ENCODE data around the gene DOCK10. TPM values are rescaled to one million over a fixed set of nuclear protein-coding genes. Genes with fewer than 3 reads are reported as not detected.

DOCK10 gene
- total RNA-seq, 1 donor from 2014 or later: 30.9 TPM

- no peaks in the 10 kb centered on the region for H3K4me1 ChIP-seq
- H3K36me3 ChIP-seq: peaks cover 4 to 17% of the 10 kb centered on the region in 2 donors
- H3K27ac ChIP-seq: no peak overlapping the region
- intact Hi-C loops (cut with DNase I): no loop called here
- no peaks in the 10 kb centered on the region for H3K9me3 ChIP-seq
- no peaks in the 10 kb centered on the region for H3K27me3 ChIP-seq
- H3K4me3 ChIP-seq: no peak overlapping the region
- no peak for DNase-seq (ENCODE audit: low spot score in 2 of 2)
- no peak for TF ChIP-seq CTCF (IDR thresholded peaks at IDR 0.05)
These were observed 165.7 kb downstream of the DOCK10 start for GRCh38 chr2:224876522-224876921.

- no peak overlapping the region for H3K4me3 ChIP-seq
- no peaks in the 10 kb centered on the region for H3K4me1 ChIP-seq
- H3K27ac ChIP-seq: no peak overlapping the region
- no peak for DNase-seq (ENCODE audit: low spot score in 2 of 2)
- intact Hi-C loops (cut with DNase I): no loop called here
- H3K9me3 ChIP-seq: no peaks in the 10 kb centered on the region
- H3K36me3 ChIP-seq: peaks cover 4 to 17% of the 10 kb centered on the region in 2 donors
- no peak for TF ChIP-seq CTCF (IDR thresholded peaks at IDR 0.05)
- H3K27me3 ChIP-seq: no peaks in the 10 kb centered on the region
These were observed 166.4 kb downstream of the DOCK10 start for GRCh38 chr2:224875841-224876240.

GRCh38 chr2:224875153-224875552, 167.1 kb downstream of the DOCK10 start:
- no peak for DNase-seq (ENCODE audit: low spot score in 2 of 2)
- no peak for TF ChIP-seq CTCF (IDR thresholded peaks at IDR 0.05)
- peaks cover 4 to 17% of the 10 kb centered on the region in 2 donors for H3K36me3 ChIP-seq
- H3K4me3 ChIP-seq: no peak overlapping the region
- H3K4me1 ChIP-seq: peaks cover 0 to 4% of the 10 kb centered on the region in 2 donors
- H3K27ac ChIP-seq: no peak overlapping the region
- intact Hi-C loops (cut with DNase I): no loop called here
- H3K9me3 ChIP-seq: no peaks in the 10 kb centered on the region
- H3K27me3 ChIP-seq: no peaks in the 10 kb centered on the region

- Histone ChIP-seq H3K27ac (no peak overlapping the region), H3K36me3 (peaks cover 4 to 17% of the 10 kb centered on the region in 2 donors)
These were observed 170.5 kb downstream of the DOCK10 start for GRCh38 chr2:224871813-224872212.

GRCh38 chr2:224870341-224870740, 171.9 kb downstream of the DOCK10 start:
- TF ChIP-seq CTCF (IDR thresholded peaks at IDR 0.05): no peak
- Histone ChIP-seq H3K9me3 (no peaks in the 10 kb centered on the region), H3K4me1 (peaks cover 0 to 5% of the 10 kb centered on the region in 2 donors), H3K27ac (peak overlapping the region; percentile 41 to 51), H3K36me3 (peaks cover 4 to 7% of the 10 kb centered on the region in 2 donors), H3K4me3 (no peak overlapping the region), H3K27me3 (no peaks in the 10 kb centered on the region)
- no peak for DNase-seq (ENCODE audit: low spot score in 2 of 2)
- intact Hi-C loops (cut with DNase I): no loop called here

More at GRCh38 chr2:224871813-224872212, 170.5 kb downstream of the DOCK10 start:
- TF ChIP-seq CTCF (IDR thresholded peaks at IDR 0.05): no peak
- no peaks in the 10 kb centered on the region for H3K27me3 ChIP-seq
- intact Hi-C loops (cut with DNase I): no loop called here
- no peak for DNase-seq (ENCODE audit: low spot score in 2 of 2)
- H3K9me3 ChIP-seq: no peaks in the 10 kb centered on the region
- H3K4me1 ChIP-seq: peaks cover 0 to 5% of the 10 kb centered on the region in 2 donors
- no peak overlapping the region for H3K4me3 ChIP-seq
